GM23248 (cell line): ENCODE results near the gene ZBTB16. TPM values are rescaled to one million over a fixed set of nuclear protein-coding genes. Genes with fewer than 3 reads are reported as not detected.

ENCODE experiments used
- DNase-seq: peaks from one replicate; pipeline ENCODE4 v3.0.0-alpha.2; 2015
- H2AFZ ChIP-seq: fragments of 200-600 bp; sonication (generic); 2 replicates; pipeline ENCODE4 v1.6.1; 2016; ENCODE audit warnings: antibody characterized with exemption
- H3F3A ChIP-seq: fragments of 200-600 bp; sonication (generic); 2 replicates; pipeline ENCODE4 v1.6.1; 2016; ENCODE audit warnings: mild to moderate bottlenecking, antibody characterized with exemption, mixed run types; ENCODE audit not compliant: insufficient read depth
- H3K27ac ChIP-seq: fragments of 200-600 bp; sonication (generic); 2 replicates; pipeline ENCODE4 v1.5.1; 2016; ENCODE audit warnings: mild to moderate bottlenecking
- H3K27me3 ChIP-seq: fragments of 200-600 bp; sonication (generic); replicated peaks from 2 replicates; pipeline ENCODE4 v1.6.1; 2016; ENCODE audit warnings: mild to moderate bottlenecking; ENCODE audit not compliant: insufficient read depth
- H3K36me3 ChIP-seq: fragments of 200-600 bp; sonication (generic); 2 replicates; pipeline ENCODE4 v1.6.1; 2016; ENCODE audit warnings: low read depth, mild to moderate bottlenecking
- H3K4me1 ChIP-seq: fragments of 200-600 bp; sonication (generic); 2 replicates; pipeline ENCODE4 v1.6.1; 2016; ENCODE audit warnings: mild to moderate bottlenecking; ENCODE audit not compliant: insufficient read depth
- H3K4me2 ChIP-seq: fragments of 200-600 bp; sonication (generic); one replicate; pipeline ENCODE4 v1.6.1; 2016; ENCODE audit warnings: mild to moderate bottlenecking; ENCODE audit not compliant: unreplicated experiment
- H3K4me3 ChIP-seq: fragments of 200-600 bp; sonication (generic); 2 replicates; pipeline ENCODE4 v1.5.1; 2016; ENCODE audit warnings: mild to moderate bottlenecking
- H3K79me2 ChIP-seq: fragments of 200-600 bp; sonication (generic); 2 replicates; pipeline ENCODE4 v1.6.1; 2016; ENCODE audit warnings: mild to moderate bottlenecking; ENCODE audit not compliant: insufficient read depth
- H3K9ac ChIP-seq: fragments of 200-600 bp; sonication (generic); 2 replicates; pipeline ENCODE4 v1.6.1; 2016; ENCODE audit warnings: mild to moderate bottlenecking
- H3K9me2 ChIP-seq: fragments of 200-600 bp; sonication (generic); 2 replicates; pipeline ENCODE4 v1.6.1; 2016; ENCODE audit warnings: mixed run types, mild to moderate bottlenecking, moderate library complexity; ENCODE audit not compliant: insufficient read depth
- H3K9me3 ChIP-seq: fragments of 200-600 bp; sonication (generic); one replicate; pipeline ENCODE4 v1.6.1; 2017; ENCODE audit warnings: low read depth
- H4K20me1 ChIP-seq: fragments of 200-600 bp; sonication (generic); 2 replicates; pipeline ENCODE4 v1.6.0; 2016; ENCODE audit not compliant: insufficient read depth
- EZH2 ChIP-seq: fragments of 200-600 bp; sonication (generic); IDR thresholded peaks from 2 replicates; pipeline ENCODE4 v1.6.1; 2018; ENCODE audit warnings: antibody characterized with exemption, mild to moderate bottlenecking; ENCODE audit not compliant: insufficient read depth, poor library complexity, severe bottlenecking
- EZH2phosphoT487 ChIP-seq: fragments of 200-600 bp; sonication (generic); IDR thresholded peaks from 2 replicates; pipeline ENCODE4 v1.6.1; 2018; ENCODE audit warnings: antibody characterized with exemption, moderate library complexity, mild to moderate bottlenecking, low read depth; ENCODE audit not compliant: insufficient read depth
- WGBS, 2 experiments: methylation state at CpG; one replicate each; pipeline ENCODE4 v1.1.6; 2015 to 2017; ENCODE audit warnings: low lambda C conversion rate in 2 of 2, low coverage in 1 of 2; ENCODE audit errors: missing lambda C conversion rate in 2 of 2; 5-methylcytosine and 5-hydroxymethylcytosine counted together
- in situ Hi-C: fragments of 300-500 bp; cut with MboI; formaldehyde crosslinking; loops from 2 replicates; pipeline ENCODE4 v1.15.0; 2020
- polyA plus RNA-seq: library from polyadenylated mRNA; unstranded; fragments of >200 nt; fragmentation: Nextera tagmentation; extraction: Ambion mirVana; gene quantifications from 2 replicates; pipeline ENCODE4 v1.2.1, GENCODE V29; 2016
- total RNA-seq: library from RNA; depleted of rRNA; stranded (reverse); fragments of >200 nt; shearing (Covaris generic); gene quantifications from 2 replicates; pipeline ENCODE4 v1.2.3, GENCODE V29; 2014

ZBTB16 gene
- total and polyA plus RNA-seq, 2 experiments from 2014 or later, result not detected

DNA sequence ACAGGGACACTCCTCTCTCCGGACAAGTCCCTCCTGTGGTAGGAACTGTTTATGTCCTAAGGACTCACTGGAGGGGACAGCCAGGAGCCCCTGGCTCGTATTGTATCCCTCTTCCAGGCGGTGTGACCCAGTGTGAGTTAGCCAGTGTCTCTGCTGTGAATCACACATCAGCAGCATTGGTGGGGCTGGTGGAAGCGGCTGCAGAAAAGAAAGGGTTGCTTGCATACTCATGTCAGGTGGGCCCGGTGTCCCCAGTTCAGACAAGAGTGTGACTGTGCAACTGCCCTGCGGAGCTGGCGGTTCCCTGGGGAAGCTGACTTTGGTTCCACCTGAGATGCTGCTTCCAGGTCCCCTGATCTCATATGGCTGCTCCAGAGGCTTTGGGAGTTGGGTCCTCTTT is 99.4 kb downstream of the ZBTB16 start:
- Histone ChIP-seq H3K9me3 (no peaks in the 10 kb centered on the region), H2AFZ (no peak overlapping the region), H3K4me3 (no peak overlapping the region), H3K4me1 (peaks cover 25% of the 10 kb centered on the region), H3K9me2 (no peaks in the 10 kb centered on the region), H3K79me2 (no peaks in the 10 kb centered on the region), H3K4me2 (no peak overlapping the region), H3F3A (peaks cover 21% of the 10 kb centered on the region; the same call in 1 of the 2 replicates), H3K27me3 (0 out of 2 replicates have a peak, but pooled peaks cover 7% of the 10 kb centered on the region), H3K27ac (no peak overlapping the region), H3K36me3 (no peaks in the 10 kb centered on the region), H3K9ac (no peak overlapping the region), H4K20me1 (no peaks in the 10 kb centered on the region)
- no peak for TF ChIP-seq EZH2phosphoT487
- TF ChIP-seq EZH2, result no peak
- in situ Hi-C loops, result no loop called here
- 83 to 87% methylated on average over 7 of the region's 7 CpGs for WGBS, 2 experiments
- DNase-seq, result no peak

DNA sequence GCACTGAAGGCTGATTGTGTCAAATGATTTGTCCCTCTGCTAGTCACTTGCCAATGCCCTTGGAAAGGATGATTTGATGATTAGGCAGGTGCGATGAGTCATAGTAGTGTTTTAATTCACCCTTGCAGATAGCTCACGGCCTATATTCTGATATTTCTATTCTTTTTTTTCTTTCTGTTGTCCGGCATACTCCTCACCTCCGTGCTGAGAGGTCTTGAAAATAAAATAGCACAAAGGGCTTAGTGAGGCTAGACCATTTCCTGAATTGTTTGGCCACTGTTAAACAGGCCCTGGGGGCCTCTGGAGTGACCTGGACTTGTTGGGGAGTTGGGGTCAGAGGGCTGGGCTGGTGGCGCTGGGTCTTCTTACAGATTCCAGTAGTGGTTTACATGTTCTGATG is 99.8 kb downstream of the ZBTB16 start:
- peaks cover 25% of the 10 kb centered on the region; the same call in 1 of the 2 replicates for H3F3A ChIP-seq
- no peaks in the 10 kb centered on the region for H3K36me3 ChIP-seq
- H3K4me1 ChIP-seq, result peaks cover 25% of the 10 kb centered on the region
- no peaks in the 10 kb centered on the region for H3K79me2 ChIP-seq
- DNase-seq, result no peak
- 67 to 70% methylated on average over 5 of the region's 5 CpGs for WGBS, 2 experiments
- no peak overlapping the region for H2AFZ ChIP-seq
- TF ChIP-seq EZH2, result no peak
- no peak for TF ChIP-seq EZH2phosphoT487
- no peaks in the 10 kb centered on the region for H4K20me1 ChIP-seq
- H3K9ac ChIP-seq, result no peak overlapping the region
- H3K27ac ChIP-seq, result no peak overlapping the region
- H3K4me3 ChIP-seq, result no peak overlapping the region
- H3K4me2 ChIP-seq, result no peak overlapping the region
- in situ Hi-C loops, result no loop called here
- H3K9me3 ChIP-seq, result no peaks in the 10 kb centered on the region
- H3K9me2 ChIP-seq, result no peaks in the 10 kb centered on the region
- H3K27me3 ChIP-seq, result 0 out of 2 replicates have a peak, but pooled peaks cover 4% of the 10 kb centered on the region

DNA sequence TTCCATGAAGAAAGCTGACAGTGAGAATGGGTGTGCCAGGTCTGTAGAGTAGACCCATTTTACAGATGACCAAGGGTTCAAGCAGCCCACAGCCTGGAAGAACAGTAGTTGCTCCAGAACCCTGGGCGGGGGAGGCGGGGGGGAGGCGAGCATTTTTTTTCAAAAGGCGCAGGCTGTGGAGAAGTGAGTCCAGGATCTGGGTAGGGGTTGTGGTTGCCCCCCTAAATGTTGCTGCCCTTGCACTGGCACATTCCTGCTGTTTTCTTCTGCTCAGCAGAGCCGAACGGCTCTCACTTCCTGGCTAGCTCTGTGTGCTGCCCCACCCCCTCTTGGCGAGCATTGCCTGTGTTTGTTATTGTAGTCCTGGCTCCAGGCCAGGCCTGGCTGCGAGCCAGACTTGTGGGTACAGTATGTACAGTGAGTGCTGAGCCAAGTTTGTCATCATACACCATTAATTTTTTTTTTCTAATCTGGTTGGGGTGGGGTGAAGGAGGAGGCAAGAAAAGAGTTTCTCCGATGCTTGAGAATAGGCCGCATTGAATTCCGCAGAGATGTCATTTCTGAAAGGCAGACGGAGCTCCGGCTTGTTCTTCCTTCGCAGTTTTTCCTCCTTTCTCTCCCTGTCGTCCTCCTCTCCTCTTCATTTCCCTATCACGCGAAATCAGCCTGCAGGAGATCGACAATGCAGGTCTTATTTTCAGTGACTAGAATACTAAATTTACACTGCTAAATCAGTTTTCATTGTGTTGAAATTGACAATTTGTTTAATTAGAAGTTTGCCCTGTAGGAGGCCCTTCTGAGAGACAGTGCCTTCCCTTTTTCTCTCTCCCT is 100.5 kb downstream of the ZBTB16 start:
- Histone ChIP-seq H4K20me1 (no peaks in the 10 kb centered on the region), H3K4me2 (peak overlapping the region; percentile 60), H3K27ac (no peak overlapping the region), H3K9ac (no peak overlapping the region), H3K79me2 (no peaks in the 10 kb centered on the region), H3K9me2 (no peaks in the 10 kb centered on the region), H3F3A (peaks cover 27% of the 10 kb centered on the region; the same call in 1 of the 2 replicates), H3K4me1 (peaks cover 25% of the 10 kb centered on the region), H3K9me3 (no peaks in the 10 kb centered on the region), H3K4me3 (peak overlapping the region; percentile 45), H3K36me3 (no peaks in the 10 kb centered on the region), H3K27me3 (0 out of 2 replicates have a peak, but pooled peaks cover 4% of the 10 kb centered on the region), H2AFZ (no peak overlapping the region)
- in situ Hi-C loops, result no loop called here
- 4 to 7% methylated on average over 15 to 18 of the region's 18 CpGs for WGBS, 2 experiments
- peak; percentile 93 for DNase-seq
- TF ChIP-seq EZH2 (no peak), EZH2phosphoT487 (no peak)

DNA sequence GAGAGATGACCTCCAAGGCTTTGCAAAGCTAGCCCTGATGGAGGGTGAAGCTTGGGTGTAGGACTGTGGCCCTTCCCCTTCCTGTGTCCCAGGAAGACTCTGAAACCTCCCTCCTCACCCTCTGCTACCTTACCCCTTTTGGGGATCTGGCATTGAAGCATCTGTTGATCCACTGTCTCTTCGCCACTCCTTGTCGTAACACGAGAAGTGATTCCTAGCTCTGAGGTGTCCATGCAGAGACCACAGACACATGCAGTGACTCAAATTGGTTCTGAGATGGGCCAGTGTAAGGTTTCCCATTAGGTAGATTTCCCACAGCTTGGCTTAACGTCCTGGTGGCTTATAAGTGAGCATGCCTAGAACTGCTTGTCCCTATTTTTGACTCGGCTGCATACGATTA is 101.4 kb downstream of the ZBTB16 start:
- Histone ChIP-seq H3K79me2 (no peaks in the 10 kb centered on the region), H3K9me3 (no peaks in the 10 kb centered on the region), H3K4me1 (peaks cover 25% of the 10 kb centered on the region), H4K20me1 (no peaks in the 10 kb centered on the region), H3K9ac (no peak overlapping the region), H3K27me3 (0 out of 2 replicates have a peak, but pooled peaks cover 4% of the 10 kb centered on the region), H3K9me2 (no peaks in the 10 kb centered on the region), H2AFZ (no peak overlapping the region), H3K4me3 (no peak overlapping the region), H3K27ac (no peak overlapping the region), H3K36me3 (no peaks in the 10 kb centered on the region), H3K4me2 (no peak overlapping the region), H3F3A (peaks cover 27% of the 10 kb centered on the region; the same call in 1 of the 2 replicates)
- 78 to 80% methylated on average over 6 of the region's 6 CpGs for WGBS, 2 experiments
- in situ Hi-C loops, result no loop called here
- no peak for DNase-seq
- TF ChIP-seq EZH2phosphoT487 (no peak), EZH2 (no peak)
